CD1c-positive myeloid dendritic cell (primary cell): Measurements from ENCODE around the gene NCKAP5.

Source experiments
- DNase-seq: peaks from one replicate; pipeline ENCODE4 v3.0.0-alpha.2; 2016; ENCODE audit errors: extremely low spot score

Gene NCKAP5

DNA sequence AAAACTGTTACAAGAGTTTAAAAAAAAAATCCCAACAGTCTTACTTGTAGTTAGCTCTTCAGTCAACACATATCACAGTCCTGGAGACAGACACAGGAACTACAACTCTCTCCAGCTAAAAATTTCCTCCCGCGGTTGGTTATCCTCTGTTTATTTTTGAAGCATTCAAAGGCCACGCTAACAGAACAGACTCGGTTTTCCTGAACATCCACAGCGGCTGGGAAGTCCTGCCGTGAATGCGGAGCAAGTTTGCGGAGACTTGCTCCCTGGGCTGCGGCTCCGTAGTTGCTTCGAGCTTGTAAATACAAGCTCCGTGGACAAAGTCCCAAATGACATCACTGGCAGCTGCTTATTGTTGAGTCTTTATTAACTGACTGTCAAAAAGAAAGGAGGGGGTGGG lies at the start of gene NCKAP5:
NCKAP5 (minus strand) TSS at position 292 of the 400 bp plus-strand sequence. CDS start 50,937 bp downstream, outside the sequence.
- no peak for DNase-seq

GRCh38 chr2:133609664-133610063 lies 41.4 kb upstream of the NCKAP5 start:
- no peak for DNase-seq

- no peak for DNase-seq
Observed at GRCh38 chr2:133608291-133608690, 40.0 kb upstream of the NCKAP5 start.

GRCh38 chr2:133607679-133608078 lies 39.4 kb upstream of the NCKAP5 start:
- DNase-seq = no peak

GRCh38 chr2:133606616-133607015 lies 38.4 kb upstream of the NCKAP5 start:
- no peak for DNase-seq

DNA sequence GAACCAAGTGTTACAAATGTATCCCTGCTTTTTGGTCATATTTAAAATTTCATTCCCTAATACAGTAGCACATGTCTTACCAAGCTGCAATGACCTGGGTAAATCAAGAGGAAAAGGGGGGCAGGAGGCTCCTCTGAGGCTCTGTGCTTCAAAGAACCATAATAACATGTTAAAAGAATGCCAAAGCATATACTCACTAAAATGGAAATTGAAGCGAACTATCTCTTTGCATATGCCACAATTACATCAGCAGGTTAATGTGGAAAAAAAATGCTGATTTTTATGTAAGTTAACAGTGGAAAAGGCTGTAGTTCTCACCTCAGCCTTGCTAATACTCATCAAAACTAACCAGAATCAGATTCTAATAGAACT lies 37.5 kb upstream of the NCKAP5 start:
- no peak for DNase-seq

- no peak for DNase-seq
Observed at GRCh38 chr2:133605011-133605765, 36.9 kb upstream of the NCKAP5 start.

DNA sequence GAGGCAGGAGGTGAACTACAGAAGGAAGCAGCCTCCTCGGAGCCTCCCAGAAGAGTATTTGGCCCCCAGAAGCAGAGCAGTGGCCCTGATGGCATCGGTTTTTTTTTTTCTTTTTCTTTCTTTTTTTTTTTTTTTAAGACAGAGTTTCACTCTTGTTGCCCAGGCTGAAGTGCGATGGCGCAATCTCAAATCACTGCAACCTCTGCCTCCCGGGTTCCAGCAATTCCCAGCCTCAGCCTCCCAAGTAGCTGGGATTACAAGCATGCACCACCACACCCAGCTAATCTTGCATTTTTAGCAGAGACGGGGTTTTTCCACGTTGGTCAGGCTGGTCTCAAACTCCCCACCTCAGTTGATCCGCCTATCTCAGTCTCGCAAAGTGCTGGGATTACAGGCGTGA lies 34.8 kb upstream of the NCKAP5 start:
- DNase-seq = no peak

- no peak for DNase-seq
Observed at GRCh38 chr2:133602538-133602937, 34.3 kb upstream of the NCKAP5 start.

DNA sequence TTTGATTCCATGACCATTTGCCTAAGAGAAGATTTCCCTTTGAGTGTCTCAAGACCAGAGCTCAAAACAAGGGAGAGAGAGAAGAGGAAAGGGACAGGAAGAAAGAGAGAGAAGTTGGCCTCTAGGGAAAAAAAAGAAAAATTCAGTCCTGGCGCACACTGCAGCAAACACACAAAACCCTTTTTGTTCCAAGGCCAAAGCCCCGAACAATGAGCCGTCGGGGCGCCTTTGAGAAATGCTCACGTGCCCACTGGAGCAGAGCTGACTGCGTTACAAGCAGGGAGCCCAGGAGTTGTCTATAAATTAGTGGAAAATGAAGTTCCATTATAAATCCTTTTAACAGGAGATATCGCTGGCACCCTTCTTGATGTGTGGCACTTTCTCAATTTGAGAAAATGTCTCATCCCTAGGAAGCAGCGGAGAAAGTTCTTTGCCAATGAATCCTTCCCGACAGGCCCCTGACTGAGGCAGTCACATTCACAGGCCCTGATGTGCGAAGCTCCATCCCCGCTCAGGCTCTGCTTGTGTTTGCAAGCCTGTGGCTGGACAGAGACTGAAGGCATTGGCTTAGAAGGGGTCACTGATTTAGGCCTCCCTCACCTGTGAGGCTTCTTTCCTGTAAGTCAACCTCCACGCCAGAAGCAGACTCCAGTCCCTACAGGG lies 32.1 kb upstream of the NCKAP5 start:
- no peak for DNase-seq

DNA sequence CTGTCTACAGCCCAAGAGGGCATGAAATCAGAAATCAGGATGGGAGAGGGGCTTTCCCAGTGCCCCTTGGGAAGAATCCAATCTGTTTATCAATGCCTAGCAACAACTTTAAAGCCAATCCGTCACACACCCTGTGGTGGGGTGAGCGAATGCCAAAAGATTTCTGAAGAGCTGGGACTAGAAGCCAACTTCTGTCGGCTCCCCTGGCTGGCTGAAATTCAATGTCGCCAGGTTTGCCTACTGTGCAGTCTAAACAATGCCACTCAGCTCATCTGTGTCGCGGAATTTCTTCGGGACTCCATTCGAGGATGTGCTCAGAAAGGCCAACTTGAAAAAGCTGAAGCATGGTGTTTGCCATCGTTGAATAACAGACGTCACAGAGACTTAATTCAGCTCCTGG lies 31.5 kb upstream of the NCKAP5 start:
- DNase-seq = no peak

DNA sequence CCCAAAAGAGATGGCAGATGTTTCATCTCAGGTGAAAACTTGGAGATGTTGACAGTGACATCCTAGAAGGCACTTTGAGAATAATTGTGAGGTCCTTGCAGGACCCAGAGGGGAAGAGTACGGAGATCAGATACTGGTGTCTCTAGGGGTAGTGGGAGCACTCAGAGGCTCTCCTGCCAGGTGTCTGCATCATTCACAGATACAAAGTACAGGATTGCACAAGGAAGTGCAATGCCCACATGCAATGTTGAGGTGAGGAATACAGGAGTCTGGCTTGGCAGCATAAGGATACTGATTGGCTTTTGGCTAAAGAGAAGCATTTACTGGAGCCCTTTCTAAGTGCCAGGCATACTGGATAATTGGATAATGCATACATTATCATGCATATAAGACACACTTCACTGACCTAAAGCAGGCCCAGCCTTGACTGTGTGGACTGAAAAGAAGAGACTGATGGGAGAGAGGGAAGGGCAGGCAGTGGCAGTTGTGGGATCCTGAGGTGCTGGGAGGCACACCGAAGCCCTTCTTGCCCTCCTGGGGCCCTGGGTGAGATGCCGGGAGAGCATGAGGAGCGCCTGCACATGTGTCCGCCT lies 31.0 kb upstream of the NCKAP5 start:
- no peak for DNase-seq

GRCh38 chr2:133598769-133599168 lies 30.5 kb upstream of the NCKAP5 start:
- no peak for DNase-seq

GRCh38 chr2:133596701-133597393 lies 28.6 kb upstream of the NCKAP5 start:
- DNase-seq = no peak

- no peak for DNase-seq
Observed at GRCh38 chr2:133591164-133591563, 22.9 kb upstream of the NCKAP5 start.

- no peak for DNase-seq
Observed at GRCh38 chr2:133589456-133589855, 21.2 kb upstream of the NCKAP5 start.

GRCh38 chr2:133588144-133588543 lies 19.9 kb upstream of the NCKAP5 start:
- no peak for DNase-seq

DNA sequence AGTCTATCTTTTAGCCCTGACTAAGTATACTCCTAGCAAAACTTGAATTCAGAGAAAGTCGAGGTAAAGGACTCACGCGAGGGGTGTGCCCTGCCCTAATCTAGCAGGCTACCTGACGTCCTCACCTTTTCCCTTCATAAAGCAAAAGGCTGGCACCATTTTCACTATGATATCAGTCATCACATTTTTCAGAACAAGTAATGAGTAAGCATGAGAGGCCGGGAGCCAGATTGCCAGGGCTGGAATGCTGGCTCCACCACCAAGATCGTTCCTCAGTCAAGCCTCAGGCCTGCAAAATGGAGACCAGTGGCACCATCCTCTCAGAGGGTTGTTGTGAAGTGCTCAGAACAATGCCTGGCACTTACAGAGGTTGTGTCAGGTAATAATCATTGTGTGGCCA lies 18.7 kb upstream of the NCKAP5 start:
- DNase-seq = no peak

DNA sequence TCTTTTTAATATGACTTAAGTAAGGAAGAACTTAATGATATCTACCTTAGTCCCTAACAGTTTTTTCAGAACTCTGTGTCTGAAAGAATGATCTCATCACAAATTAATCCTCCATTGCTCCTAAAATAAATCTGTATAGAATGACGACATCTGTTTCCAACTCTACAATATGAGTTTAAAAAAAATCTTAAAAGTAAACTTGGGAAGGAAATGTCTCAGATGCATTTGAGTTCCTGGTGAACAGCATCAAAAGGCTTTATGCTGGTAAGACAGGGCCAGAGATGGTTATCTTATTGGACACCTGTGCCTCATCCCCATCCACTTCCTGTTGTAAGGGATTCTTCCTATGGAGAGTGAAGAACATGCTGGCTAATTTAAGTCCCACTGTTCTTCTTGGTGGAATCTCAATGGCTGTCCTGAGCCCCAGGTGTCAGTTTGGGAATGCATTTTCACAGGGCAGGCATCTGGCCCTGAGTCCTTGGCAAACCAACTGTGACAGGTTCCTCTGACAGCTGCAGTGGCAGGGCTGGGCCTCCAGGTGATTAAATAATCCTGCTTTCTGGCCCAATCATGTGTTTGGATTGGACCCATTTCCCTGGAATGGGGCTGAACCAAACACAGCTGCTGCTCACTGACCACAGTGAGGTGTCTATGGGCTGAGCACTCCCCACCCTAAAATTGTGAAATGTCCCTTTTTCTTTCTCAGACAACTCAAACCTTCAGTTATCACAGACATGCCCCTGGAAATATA lies 12.9 kb upstream of the NCKAP5 start:
- DNase-seq = no peak

GRCh38 chr2:133579274-133579673 lies 11.0 kb upstream of the NCKAP5 start:
- no peak for DNase-seq

GRCh38 chr2:133576714-133577113 lies 8.5 kb upstream of the NCKAP5 start:
- DNase-seq = no peak

DNA sequence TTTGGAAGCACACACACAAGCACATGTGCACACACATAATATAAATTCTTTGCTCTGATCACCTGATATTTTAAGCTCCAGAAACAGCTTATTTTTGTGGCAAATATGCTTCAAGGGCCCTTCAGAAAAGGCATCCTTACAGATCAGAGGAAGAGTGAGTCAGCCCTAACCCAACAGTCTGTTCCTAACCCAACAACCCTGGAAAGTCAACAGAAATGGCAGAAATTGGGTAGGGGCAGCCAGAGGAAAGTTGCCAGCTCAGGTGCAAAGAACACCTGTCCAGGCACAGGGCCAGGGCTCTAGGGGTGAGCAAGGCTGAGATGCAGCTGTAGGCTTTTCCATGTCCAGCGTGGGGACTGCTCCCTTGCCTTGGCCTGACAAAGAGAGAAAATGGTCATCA lies 6.4 kb upstream of the NCKAP5 start:
- no peak for DNase-seq
